GM06990 (cell line): ENCODE data around the gene ANXA11.

Source experiments
- DNase-seq: peaks from one replicate; pipeline ENCODE4 v3.0.0-alpha.2; 2011; ENCODE audit not compliant: insufficient read length; ENCODE audit errors: extremely low read depth
- H3K27me3 ChIP-seq: replicated peaks from 2 replicates; pipeline ENCODE4 v1.6.0; 2011; ENCODE audit warnings: low read length; ENCODE audit not compliant: control insufficient read depth, insufficient read depth
- H3K36me3 ChIP-seq: 2 replicates; pipeline ENCODE4 v1.5.1; 2011; ENCODE audit warnings: low read length; ENCODE audit not compliant: control insufficient read depth, insufficient read depth
- H3K4me3 ChIP-seq: replicated peaks from 2 replicates; pipeline ENCODE4 v1.5.1; 2011; ENCODE audit warnings: low read depth, mild to moderate bottlenecking, control low read depth, low read length
- CTCF ChIP-seq: IDR thresholded peaks from 2 replicates; pipeline ENCODE4 v1.5.1; 2011; ENCODE audit warnings: low read length, control low read depth, mild to moderate bottlenecking, inconsistent platforms; ENCODE audit not compliant: insufficient read depth, poor library complexity, severe bottlenecking

Gene ANXA11

DNA sequence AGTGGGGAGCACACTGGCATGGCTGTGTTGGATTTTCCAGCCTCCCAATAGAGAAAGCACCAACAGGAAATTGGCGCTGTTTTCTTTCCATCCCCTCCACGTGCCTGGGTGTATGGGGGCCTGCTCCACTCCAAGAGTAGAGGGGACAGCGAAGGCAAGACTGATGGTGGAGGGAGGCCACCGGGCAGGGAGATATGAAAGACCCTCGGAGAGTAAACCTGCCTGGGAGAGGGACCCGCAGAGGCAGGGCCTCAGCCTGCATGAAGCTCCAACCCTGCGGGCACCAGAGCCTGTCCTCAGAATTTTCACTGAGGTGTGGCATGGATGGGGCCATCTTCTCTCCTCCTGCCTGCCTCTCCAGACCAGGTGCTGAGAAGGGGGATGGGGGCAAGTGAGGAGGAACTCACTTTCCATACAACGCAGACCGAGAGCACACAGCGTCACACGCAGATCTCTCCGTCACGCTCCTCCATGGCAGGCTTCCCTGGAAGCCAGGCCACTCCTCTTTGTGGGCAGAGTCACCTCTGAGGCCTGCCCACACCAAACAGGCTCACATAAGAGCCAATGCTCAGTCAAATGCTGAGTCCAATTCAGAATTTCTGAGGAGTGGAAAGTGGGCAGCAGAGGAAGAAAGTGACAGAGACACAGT lies 18.8 kb downstream of the ANXA11 start:
- no peak for DNase-seq
- Histone ChIP-seq H3K27me3 (no peaks in the 10 kb centered on the region), H3K4me3 (no peak overlapping the region), H3K36me3 (no peaks in the 10 kb centered on the region; the same call in 1 of the 2 replicates)
- no peak for TF ChIP-seq CTCF

DNA sequence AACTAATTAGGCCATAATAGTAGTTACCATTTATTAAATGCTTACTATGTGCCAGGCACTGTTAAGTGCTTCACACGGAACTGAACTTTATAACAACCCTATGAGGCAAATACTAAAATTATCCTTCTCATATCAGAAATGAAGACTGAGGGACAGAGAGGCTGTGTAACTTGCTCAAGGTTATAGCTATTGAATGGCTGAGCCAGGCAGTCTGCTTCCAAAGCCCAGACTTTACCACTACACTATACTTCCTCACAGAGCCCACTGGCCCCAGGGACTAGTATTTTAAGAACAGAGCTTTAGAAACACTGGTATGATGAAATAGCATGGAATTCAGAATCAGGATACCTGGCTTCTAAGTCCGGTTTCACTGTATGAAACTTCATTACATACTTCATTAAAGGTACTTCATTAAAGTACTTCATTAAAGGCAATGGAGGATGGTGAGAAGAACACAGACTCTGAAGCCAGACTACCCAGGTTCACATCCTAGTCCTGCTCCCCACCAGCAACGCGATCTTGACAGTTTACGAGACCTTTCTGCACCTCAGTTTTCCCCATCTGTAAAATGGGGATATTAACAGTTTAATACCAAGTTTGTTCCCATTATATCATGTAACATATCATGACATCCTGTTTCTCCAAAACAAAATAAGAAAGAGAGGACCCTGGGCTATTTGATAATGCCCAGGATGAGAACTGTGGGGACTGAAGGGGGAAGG lies 19.6 kb downstream of the ANXA11 start:
- TF ChIP-seq CTCF: no peak
- DNase-seq: no peak
- no peaks in the 10 kb centered on the region; the same call in 1 of the 2 replicates for H3K36me3 ChIP-seq
- H3K4me3 ChIP-seq: no peak overlapping the region
- H3K27me3 ChIP-seq: no peaks in the 10 kb centered on the region

- Histone ChIP-seq H3K36me3 (no peaks in the 10 kb centered on the region; the same call in 1 of the 2 replicates), H3K27me3 (no peaks in the 10 kb centered on the region), H3K4me3 (no peak overlapping the region)
- no peak for TF ChIP-seq CTCF
- no peak for DNase-seq
These were observed 21.0 kb downstream of the ANXA11 start for GRCh38 chr10:80184291-80184690.

DNA sequence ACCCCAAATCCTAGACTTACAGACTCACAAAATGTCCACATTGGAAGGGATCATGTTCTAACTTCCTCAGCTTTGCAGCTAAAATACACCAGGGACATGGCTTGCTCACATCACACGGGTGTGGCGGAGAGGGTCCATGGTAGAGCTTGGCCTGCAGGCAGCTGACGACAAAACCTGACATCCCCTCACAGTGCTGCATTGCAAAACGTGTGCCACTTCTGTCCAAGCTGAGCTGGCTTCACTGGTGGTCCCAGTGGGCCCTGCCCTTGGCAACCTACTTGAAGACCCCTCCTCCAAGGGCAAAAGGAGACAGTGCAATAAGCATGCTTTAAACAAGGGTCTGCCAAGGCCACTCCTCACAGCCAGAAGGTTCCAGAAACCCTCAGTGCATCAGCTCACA lies 21.9 kb downstream of the ANXA11 start:
- no peak for TF ChIP-seq CTCF
- Histone ChIP-seq H3K27me3 (no peaks in the 10 kb centered on the region), H3K4me3 (no peak overlapping the region), H3K36me3 (no peaks in the 10 kb centered on the region; the same call in 1 of the 2 replicates)
- no peak for DNase-seq

DNA sequence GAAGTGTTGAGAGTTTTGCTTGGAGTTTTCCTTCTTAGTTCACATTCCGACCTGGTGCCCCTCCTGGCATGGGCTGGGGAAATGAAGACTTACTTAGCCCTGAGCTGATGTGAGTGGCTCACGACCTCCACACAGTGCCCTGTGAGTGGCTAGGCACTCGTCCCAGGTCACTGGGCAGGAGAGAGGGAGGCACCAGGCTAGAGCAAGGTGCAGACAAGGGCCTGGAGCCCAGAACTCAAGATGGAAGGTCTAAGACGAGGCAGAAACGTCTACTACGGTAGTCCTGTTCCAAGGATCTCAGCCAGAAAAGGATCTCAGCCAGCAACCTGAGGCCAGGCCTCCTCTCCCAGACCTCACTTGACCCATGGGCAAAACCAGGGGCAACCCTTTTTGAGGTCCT lies 22.4 kb downstream of the ANXA11 start:
- H3K4me3 ChIP-seq: no peak overlapping the region
- H3K27me3 ChIP-seq: no peaks in the 10 kb centered on the region
- no peak for DNase-seq
- TF ChIP-seq CTCF: no peak
- H3K36me3 ChIP-seq: no peaks in the 10 kb centered on the region; the same call in 1 of the 2 replicates
